Astrocyte (in vitro differentiated cells and primary cell): Measurements from ENCODE around the gene MYO1G. TPM values are rescaled to one million over a fixed set of nuclear protein-coding genes. Genes with fewer than 3 reads are reported as not detected.

Experiments used
- DNase-seq: peaks from one replicate; pipeline ENCODE4 v3.0.0-alpha.2; 2010; ENCODE audit warnings: low read depth
- FAIRE-seq: peaks from 2 replicates; lab custom pipeline; 2011; peaks lifted over from hg19 to GRCh38; lab: Jason Lieb, UNC
- H2AFZ ChIP-seq: 2 replicates; pipeline ENCODE4 v1.6.0; 2012; ENCODE audit warnings: low read depth, low read length, inconsistent platforms
- H3K27ac ChIP-seq: 2 replicates; pipeline ENCODE4 v1.5.1; 2011; ENCODE audit warnings: low read depth, low read length, inconsistent platforms
- H3K27me3 ChIP-seq: 2 replicates; pipeline ENCODE4 v1.6.0; 2011; ENCODE audit warnings: low read length, inconsistent platforms; ENCODE audit not compliant: insufficient read depth
- H3K36me3 ChIP-seq: 2 replicates; pipeline ENCODE4 v1.5.1; 2011; ENCODE audit warnings: low read length, inconsistent platforms; ENCODE audit not compliant: insufficient read depth
- H3K4me1 ChIP-seq: 2 replicates; pipeline ENCODE4 v1.5.1; 2011; ENCODE audit warnings: low read length, inconsistent platforms; ENCODE audit not compliant: insufficient read depth
- H3K4me2 ChIP-seq: 2 replicates; pipeline ENCODE4 v1.6.0; 2012; ENCODE audit warnings: low read length, inconsistent platforms
- H3K4me3 ChIP-seq: 2 replicates; pipeline ENCODE4 v1.5.1; 2011; ENCODE audit warnings: low read depth, mild to moderate bottlenecking, low read length, inconsistent platforms; ENCODE audit not compliant: insufficient read depth
- H3K79me2 ChIP-seq: 2 replicates; pipeline ENCODE4 v1.6.0; 2012; ENCODE audit warnings: mild to moderate bottlenecking, low read length, inconsistent platforms; ENCODE audit not compliant: insufficient read depth
- H3K9ac ChIP-seq: 2 replicates; pipeline ENCODE4 v1.6.0; 2012; ENCODE audit warnings: mild to moderate bottlenecking, low read length, inconsistent platforms
- H3K9me3 ChIP-seq: 2 replicates; pipeline ENCODE4 v1.5.1; 2012; ENCODE audit warnings: low read depth, mild to moderate bottlenecking, low read length, inconsistent platforms; ENCODE audit not compliant: insufficient read depth
- H4K20me1 ChIP-seq: 2 replicates; pipeline ENCODE4 v1.6.0; 2012; ENCODE audit warnings: low read length, inconsistent platforms; ENCODE audit not compliant: insufficient read depth
- H3K27ac Mint-ChIP-seq: one replicate; pipeline ENCODE4 v1.8.0; 2021; ENCODE audit warnings: mild to moderate bottlenecking, mixed read lengths; ENCODE audit not compliant: unreplicated experiment
- H3K27me3 Mint-ChIP-seq: one replicate; pipeline ENCODE4 v1.8.0; 2021; ENCODE audit warnings: low read depth, mixed read lengths; ENCODE audit not compliant: unreplicated experiment
- H3K36me3 Mint-ChIP-seq: one replicate; pipeline ENCODE4 v1.8.0; 2021; ENCODE audit warnings: low read depth, mixed read lengths; ENCODE audit not compliant: unreplicated experiment
- H3K4me1 Mint-ChIP-seq: one replicate; pipeline ENCODE4 v1.8.0; 2021; ENCODE audit warnings: low read depth, mixed read lengths; ENCODE audit not compliant: unreplicated experiment
- H3K4me3 Mint-ChIP-seq: one replicate; pipeline ENCODE4 v1.8.0; 2021; ENCODE audit warnings: mild to moderate bottlenecking, moderate library complexity, mixed read lengths; ENCODE audit not compliant: unreplicated experiment
- H3K9me3 Mint-ChIP-seq: one replicate; pipeline ENCODE4 v1.8.0; 2021; ENCODE audit warnings: mild to moderate bottlenecking, mixed read lengths; ENCODE audit not compliant: unreplicated experiment
- EZH2 ChIP-seq: IDR thresholded peaks from 2 replicates; pipeline ENCODE4 v1.6.1; 2012; ENCODE audit warnings: mild to moderate bottlenecking, low read length, inconsistent platforms; ENCODE audit not compliant: insufficient read depth
- total RNA-seq: library from RNA; stranded (reverse); gene quantifications from 2 replicates; pipeline ENCODE4 v1.2.1, GENCODE V29; 2021
- TF ChIP-seq, protein P1 (sequence below): IDR thresholded peaks from 2 replicates; pipeline ENCODE4 v1.5.1; 2011; ENCODE audit warnings: low read depth, mild to moderate bottlenecking, inconsistent platforms, low read length, moderate library complexity; ENCODE audit not compliant: insufficient read depth

Gene MYO1G
- total RNA-seq, 1 donor from 2014 or later: 0.11 TPM

GRCh38 chr7:44976040-44976745, 2.6 kb downstream of the MYO1G start:
- H3K4me3 ChIP-seq: no peak overlapping the region
- no peak overlapping the region for H2AFZ ChIP-seq
- H3K36me3 ChIP-seq: no peaks in the 10 kb centered on the region
- Mint-ChIP-seq H3K27ac (no peak overlapping the region), H3K27me3 (peaks cover 19% of the 10 kb centered on the region), H3K36me3 (peaks cover 4% of the 10 kb centered on the region), H3K9me3 (no peaks in the 10 kb centered on the region), H3K4me3 (no peak overlapping the region), H3K4me1 (peaks cover 14% of the 10 kb centered on the region)
- H3K27ac ChIP-seq: no peak overlapping the region
- no peak for DNase-seq
- H3K79me2 ChIP-seq: no peaks in the 10 kb centered on the region
- FAIRE-seq: no peak
- no peaks in the 10 kb centered on the region for H3K9me3 ChIP-seq
- no peaks in the 10 kb centered on the region for H3K27me3 ChIP-seq
- TF ChIP-seq, protein P1, sequence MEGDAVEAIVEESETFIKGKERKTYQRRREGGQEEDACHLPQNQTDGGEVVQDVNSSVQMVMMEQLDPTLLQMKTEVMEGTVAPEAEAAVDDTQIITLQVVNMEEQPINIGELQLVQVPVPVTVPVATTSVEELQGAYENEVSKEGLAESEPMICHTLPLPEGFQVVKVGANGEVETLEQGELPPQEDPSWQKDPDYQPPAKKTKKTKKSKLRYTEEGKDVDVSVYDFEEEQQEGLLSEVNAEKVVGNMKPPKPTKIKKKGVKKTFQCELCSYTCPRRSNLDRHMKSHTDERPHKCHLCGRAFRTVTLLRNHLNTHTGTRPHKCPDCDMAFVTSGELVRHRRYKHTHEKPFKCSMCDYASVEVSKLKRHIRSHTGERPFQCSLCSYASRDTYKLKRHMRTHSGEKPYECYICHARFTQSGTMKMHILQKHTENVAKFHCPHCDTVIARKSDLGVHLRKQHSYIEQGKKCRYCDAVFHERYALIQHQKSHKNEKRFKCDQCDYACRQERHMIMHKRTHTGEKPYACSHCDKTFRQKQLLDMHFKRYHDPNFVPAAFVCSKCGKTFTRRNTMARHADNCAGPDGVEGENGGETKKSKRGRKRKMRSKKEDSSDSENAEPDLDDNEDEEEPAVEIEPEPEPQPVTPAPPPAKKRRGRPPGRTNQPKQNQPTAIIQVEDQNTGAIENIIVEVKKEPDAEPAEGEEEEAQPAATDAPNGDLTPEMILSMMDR: no peak
- no peak for TF ChIP-seq EZH2
- H3K4me1 ChIP-seq: peaks cover 14% of the 10 kb centered on the region
- no peak overlapping the region for H3K4me2 ChIP-seq
- H4K20me1 ChIP-seq: no peaks in the 10 kb centered on the region
- H3K9ac ChIP-seq: no peak overlapping the region

GRCh38 chr7:44975331-44976039, 3.3 kb downstream of the MYO1G start:
- no peaks in the 10 kb centered on the region for H3K27me3 ChIP-seq
- no peak overlapping the region for H3K4me3 ChIP-seq
- H3K4me1 Mint-ChIP-seq: peaks cover 8% of the 10 kb centered on the region
- no peaks in the 10 kb centered on the region for H3K9me3 Mint-ChIP-seq
- H3K27ac Mint-ChIP-seq: no peak overlapping the region
- TF ChIP-seq, protein P1: no peak
- TF ChIP-seq EZH2: no peak
- DNase-seq: no peak
- H3K36me3 ChIP-seq: no peaks in the 10 kb centered on the region
- no peak overlapping the region for H3K9ac ChIP-seq
- H4K20me1 ChIP-seq: no peaks in the 10 kb centered on the region
- peaks cover 19% of the 10 kb centered on the region for H3K27me3 Mint-ChIP-seq
- no peak overlapping the region for H2AFZ ChIP-seq
- H3K9me3 ChIP-seq: no peaks in the 10 kb centered on the region
- FAIRE-seq: no peak
- no peak overlapping the region for H3K4me2 ChIP-seq
- peaks cover 4% of the 10 kb centered on the region for H3K36me3 Mint-ChIP-seq
- no peak overlapping the region for H3K4me3 Mint-ChIP-seq
- no peaks in the 10 kb centered on the region for H3K79me2 ChIP-seq
- H3K4me1 ChIP-seq: peaks cover 9% of the 10 kb centered on the region
- no peak overlapping the region for H3K27ac ChIP-seq

DNA sequence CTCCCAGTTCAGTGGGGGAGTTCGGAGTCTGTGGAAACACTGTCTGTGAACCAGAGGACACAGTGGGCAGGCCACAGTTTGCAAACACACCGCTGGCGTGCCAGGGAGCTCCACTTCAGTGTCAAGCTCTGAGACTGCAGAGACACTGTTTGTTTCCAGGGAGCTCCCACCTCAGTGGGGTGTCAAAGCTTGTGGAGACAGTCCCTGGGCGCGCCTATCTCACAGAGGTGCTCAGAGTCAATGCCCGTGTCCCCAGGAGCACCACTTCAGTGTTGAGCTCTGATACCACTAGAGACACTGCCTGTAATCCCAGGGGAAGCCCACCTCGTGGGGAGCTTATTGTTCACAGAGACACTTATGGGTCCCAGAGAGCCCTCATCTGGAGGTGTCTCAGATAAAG, 4.3 kb downstream of the MYO1G start:
- Mint-ChIP-seq H3K4me1 (no peaks in the 10 kb centered on the region), H3K4me3 (no peak overlapping the region), H3K27ac (no peak overlapping the region), H3K27me3 (peaks cover 19% of the 10 kb centered on the region), H3K9me3 (no peaks in the 10 kb centered on the region), H3K36me3 (peaks cover 1% of the 10 kb centered on the region)
- Histone ChIP-seq H3K27ac (no peak overlapping the region), H3K79me2 (no peaks in the 10 kb centered on the region), H3K9me3 (no peaks in the 10 kb centered on the region), H4K20me1 (no peaks in the 10 kb centered on the region), H3K36me3 (no peaks in the 10 kb centered on the region), H3K27me3 (no peaks in the 10 kb centered on the region), H3K4me2 (no peak overlapping the region), H3K4me3 (no peak overlapping the region), H3K9ac (no peak overlapping the region), H2AFZ (no peak overlapping the region), H3K4me1 (peaks cover 3% of the 10 kb centered on the region)
- DNase-seq (no peak), FAIRE-seq (no peak)
- TF ChIP-seq EZH2: no peak
- TF ChIP-seq, protein P1: no peak
